Pancreas (tissue), 10 donors: ENCODE results near the gene RMRP. TPM values are rescaled to one million over a fixed set of nuclear protein-coding genes. Genes with fewer than 3 reads are reported as not detected.

Experiments used
- ATAC-seq, 4 donors: fragments of 200-7000 bp; cut with Tn5 transposase; one replicate each; pipeline versions ENCODE4 v1.8.0 to v1.9.1; 2020; ENCODE audit warnings: mild to moderate bottlenecking in 4 of 4, moderate library complexity in 4 of 4
- DNase-seq, 6 donors: peaks; one replicate each; pipeline ENCODE4 v3.0.0-alpha.2; 2020
- FAIRE-seq: peaks from 2 replicates; lab custom pipeline; 2012; peaks lifted over from hg19 to GRCh38; lab: Jason Lieb, UNC
- H3K27ac ChIP-seq, 4 donors: fragments of 200-600 bp; sonication (generic); 1 replicate in 3 of 4; 2 replicates in 1 of 4; pipeline versions ENCODE4 v1.5.0 to v1.8.0; 2020
- H3K27me3 ChIP-seq, 4 donors: fragments of 200-600 bp; one replicate each; pipeline ENCODE4 v1.8.0; 2021
- H3K36me3 ChIP-seq, 3 donors: fragments of 200-600 bp; sonication (generic) in 1 of 3; one replicate each; pipeline versions ENCODE4 v1.5.0 to v1.8.0; 2020 to 2021
- H3K4me1 ChIP-seq, 3 donors: fragments of 200-600 bp; one replicate each; pipeline ENCODE4 v1.8.0; 2021
- H3K4me3 ChIP-seq, 4 donors: fragments of 200-600 bp; sonication (generic) in 2 of 4; one replicate each; pipeline versions ENCODE4 v1.5.0 to v1.8.0; 2020 to 2021
- H3K9me3 ChIP-seq, 4 donors: fragments of 200-600 bp; one replicate each; pipeline ENCODE4 v1.8.0; 2021
- CTCF ChIP-seq, 4 donors: fragments of 200-600 bp; sonication (generic) in 3 of 4; IDR thresholded peaks; one replicate each; pipeline versions ENCODE4 v1.5.0 to v1.8.0; 2021; ENCODE audit warnings: antibody characterized with exemption in 4 of 4
- WGBS, 2 donors: extraction: QIAGEN DNeasy Blood & Tissue Kit; methylation state at CpG; one replicate each; pipeline ENCODE4 v1.1.7; 2013; 5-methylcytosine and 5-hydroxymethylcytosine counted together
- intact Hi-C, 3 donors: fragments of 100-400 bp; cut with DNase I; formaldehyde crosslinking; loops; one replicate each; pipeline versions ENCODE4 v1.11.1 to v1.14.2; 2022
- polyA plus RNA-seq, 2 donors: library from polyadenylated mRNA; stranded (reverse); fragments of 200-250 nt; gene quantifications; one replicate each; pipeline ENCODE4 v1.2.3, GENCODE V29; 2013
- total RNA-seq, 6 donors: library from RNA; stranded (reverse); fragmentation: NEBNext Ultra II Directional in 4 of 6; extraction: Animal tissue kit (Norgen Biotek cat#: 25700) in 4 of 6; gene quantifications; one replicate each; pipeline versions ENCODE4 v1.2.1 to v1.2.4, GENCODE V29; 2021 to 2023
- donor health status: healthy with polysubstance abuse.
- donor health status: DM: no; HTN: no; CAD: no; lungs with moderate emphysema.
- donor health status: DM: no; HTN: no; CAD: no.
- donor health status: control.
- donor health status: control.
- donor health status: Bipolar disorder and iron deficiency.
- donor health status: DM: yes; HTN: yes; CAD: no.
- donor health status: DM: no; HTN: no; CAD: no.
- donor health status: DM: no; HTN: no; CAD: no.
- donor health status: DM: yes; HTN: yes; CAD: no.

The RMRP gene
- total and polyA plus RNA-seq, 8 donors, result 80.5 to 15,171 (median 9,544) TPM

GRCh38 chr9:35675732-35676392, 18.0 kb upstream of the RMRP start:
- Histone ChIP-seq H3K36me3 (no peaks in the 10 kb centered on the region), H3K4me3 (peak overlapping the region; percentile 20 to 47 (median 35)), H3K27ac (no peak overlapping the region), H3K9me3 (no peaks in the 10 kb centered on the region), H3K4me1 (peaks cover 4 to 21% (median 16%) of the 10 kb centered on the region in 3 donors), H3K27me3 (no peaks in the 10 kb centered on the region)
- intact Hi-C loops, result no loop called here
- peak in 3 of 4 donors; percentile 35 to 57 (median 45) for ATAC-seq
- 12 to 25% methylated on average over 51 of the region's 51 CpGs for WGBS, 2 donors
- no peak for FAIRE-seq
- peak in 4 of 6 donors; percentile 48 to 78 (median 64) for DNase-seq
- no peak for TF ChIP-seq CTCF (IDR thresholded peaks at IDR 0.05)

- no peak overlapping the region for H3K27ac ChIP-seq
- peaks cover 7 to 24% (median 20%) of the 10 kb centered on the region in 3 donors for H3K4me1 ChIP-seq
- DNase-seq, result no peak
- H3K36me3 ChIP-seq, result no peaks in the 10 kb centered on the region
- TF ChIP-seq CTCF (IDR thresholded peaks at IDR 0.05), result no peak
- H3K9me3 ChIP-seq, result no peaks in the 10 kb centered on the region
- intact Hi-C loops, result no loop called here
- H3K27me3 ChIP-seq, result no peaks in the 10 kb centered on the region
- no peak for FAIRE-seq
- peak overlapping the region in 2 of 4 donors; percentile 46 to 47 for H3K4me3 ChIP-seq
- no peak for ATAC-seq
- 75 to 78% methylated on average over 13 of the region's 13 CpGs for WGBS, 2 donors
Observed at GRCh38 chr9:35675204-35675603, 17.4 kb upstream of the RMRP start.

- H3K36me3 ChIP-seq, result no peaks in the 10 kb centered on the region
- FAIRE-seq, result no peak
- H3K9me3 ChIP-seq, result no peaks in the 10 kb centered on the region
- peak overlapping the region in 2 of 4 donors; percentile 61 to 76 for H3K27ac ChIP-seq
- no peak for TF ChIP-seq CTCF (IDR thresholded peaks at IDR 0.05)
- H3K4me3 ChIP-seq, result peak overlapping the region in 1 of 4 donors; percentile 7
- no peak for DNase-seq
- peaks cover 18 to 33% (median 32%) of the 10 kb centered on the region in 3 donors for H3K4me1 ChIP-seq
- intact Hi-C loops, result no loop called here
- no peaks in the 10 kb centered on the region for H3K27me3 ChIP-seq
- ATAC-seq, result no peak
- WGBS, 2 donors, result 62 to 77% methylated on average over 3 of the region's 3 CpGs
Observed at GRCh38 chr9:35674025-35674361, 16.2 kb upstream of the RMRP start.

GRCh38 chr9:35673132-35674024, 15.6 kb upstream of the RMRP start, which contains the start of gene CA9:
Gene CA9 (plus strand): TSS chr9:35673928. CDS start chr9:35673960, 32 bp downstream.
- DNase-seq (peak; percentile 72 to 93 (median 80)), ATAC-seq (peak; percentile 74 to 80 (median 78)), FAIRE-seq (no peak)
- intact Hi-C loops, result no loop called here
- no peaks in the 10 kb centered on the region for H3K36me3 ChIP-seq
- 6 to 14% methylated on average over 10 of the region's 10 CpGs for whole genome bisulfite sequencing, 2 donors
- H3K9me3 ChIP-seq, result no peaks in the 10 kb centered on the region
- H3K4me1 ChIP-seq, result peaks cover 23 to 38% (median 38%) of the 10 kb centered on the region in 3 donors
- H3K4me3 ChIP-seq, result peak within 1 kb of the TSS in 1 of 4 donors; percentile 7
- no peak for TF ChIP-seq CTCF (IDR thresholded peaks at IDR 0.05)
- H3K27me3 ChIP-seq, result no peaks in the 10 kb centered on the region
- H3K27ac ChIP-seq, result peak within 1 kb of the TSS in 3 of 4 donors; percentile 17 to 76 (median 61)
